Mesenteric fat pad (tissue), 1 donor: ENCODE results near the gene GAL3ST2. TPM values are rescaled to one million over a fixed set of nuclear protein-coding genes. Genes with fewer than 3 reads are reported as not detected.
"Not testable (repeated sequence)": the region's sequence is repeated elsewhere in the genome, so short reads cannot be mapped to it uniquely, and the experiment has no call there.

ENCODE experiments used
- DNase-seq: peaks from one replicate; pipeline ENCODE4 v3.0.0-alpha.2; 2020; ENCODE audit warnings: low spot score
- total RNA-seq: library from RNA; stranded (reverse); fragmentation: NEBNext Ultra II Directional; extraction: Animal tissue kit (Norgen Biotek cat#: 25700); gene quantifications from one replicate; pipeline ENCODE4 v1.2.1, GENCODE V29; 2021
- donor health status: DM: yes; HTN: yes; CAD: no.

Gene GAL3ST2
- total RNA-seq, 1 donor from 2014 or later = not detected

- not testable (repeated sequence) for DNase-seq
Observed at GRCh38 chr2:241806217-241806616, 29.6 kb downstream of the GAL3ST2 start.

- no peak for DNase-seq
Observed at GRCh38 chr2:241808051-241808720, 31.6 kb downstream of the GAL3ST2 start.

GRCh38 chr2:241808721-241809382, 32.2 kb downstream of the GAL3ST2 start, which contains the start of gene NEU4:
NEU4 (plus strand) TSS chr2:241809193; CDS start chr2:241814485, 5,292 bp downstream.
- DNase-seq = peak; percentile 88

GRCh38 chr2:241809383-241810306, 33.0 kb downstream of the GAL3ST2 start:
- no peak for DNase-seq

GRCh38 chr2:241810307-241811200, 33.9 kb downstream of the GAL3ST2 start:
- DNase-seq = peak; percentile 88

GRCh38 chr2:241811201-241811951, 34.8 kb downstream of the GAL3ST2 start:
- DNase-seq = no peak

GRCh38 chr2:241811952-241812729, 35.5 kb downstream of the GAL3ST2 start:
- peak; percentile 88 for DNase-seq

GRCh38 chr2:241812730-241813643, 36.4 kb downstream of the GAL3ST2 start:
- DNase-seq = peak; percentile 89

- no peak for DNase-seq
Observed at GRCh38 chr2:241813644-241814392, 37.2 kb downstream of the GAL3ST2 start.

- DNase-seq = no peak
Observed at GRCh38 chr2:241814393-241814642, 37.7 kb downstream of the GAL3ST2 start.

GRCh38 chr2:241814643-241815476, 38.2 kb downstream of the GAL3ST2 start:
- DNase-seq = peak; percentile 85

- DNase-seq = peak; percentile 87
Observed at GRCh38 chr2:241815477-241816430, 39.1 kb downstream of the GAL3ST2 start.

- DNase-seq = peak; percentile 83
Observed at GRCh38 chr2:241816431-241817121, 40.0 kb downstream of the GAL3ST2 start.

GRCh38 chr2:241817126-241817820, 40.7 kb downstream of the GAL3ST2 start:
- DNase-seq = peak; percentile 85
